WTC11 (cell line): ENCODE results near the gene DNAJC25. TPM values are rescaled to one million over a fixed set of nuclear protein-coding genes. Genes with fewer than 3 reads are reported as not detected.

Source experiments
- ATAC-seq: fragments of 200-7000 bp; cut with Tn5 transposase; 2 replicates; pipeline ENCODE4 v1.10.0; 2021; ENCODE audit warnings: mild to moderate bottlenecking, moderate library complexity
- CTCF ChIA-PET: fragments of 300-600 bp; sonication (Branson Sonifier 250); formaldehyde crosslinking; loops from one replicate; lab custom pipeline; 2021; ENCODE audit warnings: antibody characterized with exemption; lab: Charles Lee
- POLR2A ChIA-PET: fragments of 350-600 bp; sonication (Branson Sonifier 250); formaldehyde crosslinking; loops from one replicate; lab custom pipeline; 2021; ENCODE audit warnings: antibody characterized with exemption; lab: Charles Lee
- DNase-seq: peaks from one replicate; pipeline ENCODE4 v3.0.0; 2021; ENCODE audit warnings: low spot score
- H3K27ac Mint-ChIP-seq: 2 replicates; pipeline ENCODE4 v1.8.0; 2021; ENCODE audit warnings: mixed read lengths
- H3K27me3 Mint-ChIP-seq: 2 replicates; pipeline ENCODE4 v1.8.0; 2021; ENCODE audit warnings: low read depth, mild to moderate bottlenecking, moderate library complexity, mixed read lengths
- H3K36me3 Mint-ChIP-seq: 2 replicates; pipeline ENCODE4 v1.8.0; 2021; ENCODE audit warnings: mixed read lengths
- H3K4me1 Mint-ChIP-seq: 2 replicates; pipeline ENCODE4 v1.8.0; 2022; ENCODE audit warnings: mixed read lengths
- H3K4me3 Mint-ChIP-seq: 2 replicates; pipeline ENCODE4 v1.8.0; 2021; ENCODE audit warnings: mild to moderate bottlenecking, moderate library complexity, mixed read lengths
- H3K9me3 Mint-ChIP-seq: 2 replicates; pipeline ENCODE4 v1.8.0; 2021; ENCODE audit warnings: mixed read lengths
- AFF4 ChIP-seq: sonication (generic); formaldehyde crosslinking; IDR thresholded peaks from 2 replicates; pipeline ENCODE4 v1.8.1; 2023; ENCODE audit warnings: mild to moderate bottlenecking, missing genetic modification reagents, borderline replicate concordance
- ARID4B ChIP-seq: sonication (generic); formaldehyde crosslinking; IDR thresholded peaks from 2 replicates; pipeline ENCODE4 v1.8.0; 2023; ENCODE audit warnings: missing genetic modification reagents, mild to moderate bottlenecking, borderline replicate concordance
- CREM ChIP-seq: sonication (generic); formaldehyde crosslinking; IDR thresholded peaks from 2 replicates; pipeline ENCODE4 v1.8.1; 2022; ENCODE audit warnings: mild to moderate bottlenecking, missing genetic modification reagents, moderate library complexity
- E2F4 ChIP-seq: sonication (generic); formaldehyde crosslinking; IDR thresholded peaks from 2 replicates; pipeline ENCODE4 v1.8.1; 2022; ENCODE audit warnings: low read depth, mild to moderate bottlenecking, moderate library complexity, missing genetic modification reagents, borderline replicate concordance
- GTF2I ChIP-seq: fragments of 250-450 bp; sonication (Bioruptor Pico); conservative IDR thresholded peaks from 2 replicates; pipeline ENCODE4 v1.4.0; 2021; ENCODE audit warnings: mild to moderate bottlenecking
- MAX ChIP-seq: sonication (generic); formaldehyde crosslinking; IDR thresholded peaks from 2 replicates; pipeline ENCODE4 v1.8.0; 2022; ENCODE audit warnings: mild to moderate bottlenecking, missing genetic modification reagents
- PRRX2 ChIP-seq: fragments of 250-450 bp; sonication (Bioruptor Pico); IDR thresholded peaks from 2 replicates; pipeline ENCODE4 v1.8.0; 2021; ENCODE audit warnings: mild to moderate bottlenecking
- RELA ChIP-seq: sonication (generic); formaldehyde crosslinking; IDR thresholded peaks from 2 replicates; pipeline ENCODE4 v1.8.1; 2022; ENCODE audit warnings: missing genetic modification reagents, mild to moderate bottlenecking, borderline replicate concordance
- RORB ChIP-seq: fragments of 250-450 bp; sonication (Bioruptor Pico); IDR thresholded peaks from 2 replicates; pipeline ENCODE4 v1.9.0; 2021; ENCODE audit warnings: mild to moderate bottlenecking
- STAT6 ChIP-seq: sonication (generic); formaldehyde crosslinking; conservative IDR thresholded peaks from 2 replicates; pipeline ENCODE4 v1.8.1; 2023; ENCODE audit warnings: mild to moderate bottlenecking, low read depth, missing genetic modification reagents, moderate library complexity
- TEAD1 ChIP-seq: sonication (generic); formaldehyde crosslinking; IDR thresholded peaks from 2 replicates; pipeline ENCODE4 v1.8.0; 2022; ENCODE audit warnings: mild to moderate bottlenecking, missing genetic modification reagents
- ZNF138 ChIP-seq: sonication (generic); formaldehyde crosslinking; conservative IDR thresholded peaks from 2 replicates; pipeline ENCODE4 v1.8.1; 2022; ENCODE audit warnings: mild to moderate bottlenecking, moderate library complexity, missing genetic modification reagents
- ZNF263 ChIP-seq: sonication (generic); formaldehyde crosslinking; IDR thresholded peaks from 2 replicates; pipeline ENCODE4 v1.8.1; 2022; ENCODE audit warnings: low read depth, mild to moderate bottlenecking, moderate library complexity, missing genetic modification reagents
- ZNF416 ChIP-seq: fragments of 250-450 bp; sonication (Bioruptor Pico); IDR thresholded peaks from 2 replicates; pipeline ENCODE4 v1.9.0; 2021; ENCODE audit warnings: mild to moderate bottlenecking, inconsistent platforms
- ZNF532 ChIP-seq: fragments of 250-450 bp; sonication (Bioruptor Pico); IDR thresholded peaks from 2 replicates; pipeline ENCODE4 v1.9.0; 2021; ENCODE audit warnings: mild to moderate bottlenecking, borderline replicate concordance
- total RNA-seq: library from RNA; stranded (reverse); gene quantifications from 3 replicates; pipeline ENCODE4 v1.2.3, GENCODE V29; 2021

Gene DNAJC25
- total RNA-seq, 1 experiment from 2014 or later, result 7.4 TPM

GRCh38 chr9:111610845-111611244, 20.3 kb upstream of the DNAJC25 start (continued):
- TF ChIP-seq ZNF416 (no peak), E2F4 (CRISPR knock-in tag) (no peak), ZNF532 (CRISPR knock-in tag) (no peak), RORB (CRISPR knock-in tag) (no peak), STAT6 (no peak), ARID4B (CRISPR knock-in tag) (no peak), RELA (CRISPR knock-in tag) (no peak), TEAD1 (CRISPR knock-in tag) (no peak), ZNF263 (CRISPR knock-in tag) (no peak)

GRCh38 chr9:111613436-111614040, 17.6 kb upstream of the DNAJC25 start:
- ChIA-PET POLR2A (no interaction called here), CTCF (interaction anchor here (1.2 to 1.9 kb wide), 2 partner anchors 8 to 13 kb away, joined by 4 to 5 read pairs; no protein-coding TSS in a partner anchor)
- Mint-ChIP-seq H3K4me1 (peaks cover 8% of the 10 kb centered on the region), H3K36me3 (0 out of 2 replicates have a peak, but pooled peaks cover 2% of the 10 kb centered on the region), H3K27me3 (no peaks in the 10 kb centered on the region), H3K9me3 (peaks cover 4% of the 10 kb centered on the region; the same call in 1 of the 2 replicates), H3K4me3 (no peak overlapping the region), H3K27ac (no peak overlapping the region)
- DNase-seq, result no peak
- no peak for ATAC-seq
- no peak for TF ChIP-seq MAX
- TF ChIP-seq ZNF138 (CRISPR knock-in tag), result no peak
- no peak for TF ChIP-seq AFF4 (CRISPR knock-in tag)
- TF ChIP-seq PRRX2, result no peak
- no peak for TF ChIP-seq GTF2I (CRISPR knock-in tag)
- TF ChIP-seq CREM (CRISPR knock-in tag), result no peak
- no peak for TF ChIP-seq STAT6
